ENCODE data around the gene LRP2.

DNA sequence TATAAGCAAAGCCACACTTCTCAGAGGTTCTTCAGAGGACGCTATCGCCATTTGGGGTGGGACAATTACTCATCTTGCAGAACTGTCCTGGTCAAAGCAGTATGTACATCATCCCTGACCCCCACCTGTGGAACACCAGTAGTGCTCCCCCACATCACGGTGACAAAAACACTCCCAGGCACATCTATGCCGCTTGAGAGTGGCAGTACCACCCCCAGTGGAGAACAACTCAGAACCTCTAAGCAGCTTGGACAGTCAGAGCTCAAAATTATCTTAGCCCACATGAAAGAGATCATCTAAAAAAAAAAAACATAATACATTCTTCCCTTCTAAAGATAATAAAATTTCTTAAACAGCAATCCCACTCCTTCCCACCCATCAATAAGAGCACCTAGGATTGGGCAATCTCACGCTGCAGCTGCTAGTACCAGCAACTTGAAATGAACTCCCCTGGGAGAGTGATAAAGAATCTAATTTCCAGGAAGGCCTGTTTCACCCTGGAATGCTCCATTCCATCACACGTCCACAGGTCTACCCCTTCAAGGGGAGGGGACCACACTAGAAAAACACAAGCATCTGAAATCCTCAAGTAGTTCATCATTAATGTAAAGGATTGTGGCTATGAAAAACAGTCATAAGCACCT, 31.7 kb downstream of the LRP2 start:
- no peak for TF ChIP-seq POLR2A (IDR thresholded peaks at IDR 0.05; ENCODE audit: low read length)
- no peak for TF ChIP-seq CTCF (IDR thresholded peaks at IDR 0.05)
- TF ChIP-seq RAD21 (conservative IDR thresholded peaks at IDR 0.05 in 1 of 2, IDR thresholded peaks at IDR 0.05 in 1 of 2), result no peak
- no peak for TF ChIP-seq JUNB (IDR thresholded peaks at IDR 0.05)
- TF ChIP-seq EHMT2 (IDR thresholded peaks at IDR 0.05; ENCODE audit: low read depth), result no peak
